ENCODE data around the gene ARHGAP4. TPM values are rescaled to one million over a fixed set of nuclear protein-coding genes. Genes with fewer than 3 reads are reported as not detected.

The ARHGAP4 gene
- total RNA-seq, 6 donors from 2014 or later = 33.4 to 353 (median 82.6) TPM

- 73% methylated on average over 6 of the region's 6 CpGs; no CpG with 5 or more reads in 1 of the 2 donors for WGBS, 2 donors
Measured at GRCh38 chrX:153944800-153945150, 18.7 kb upstream of the ARHGAP4 start.

GRCh38 chrX:153944140-153944799, 18.2 kb upstream of the ARHGAP4 start, which contains the start of gene RENBP:
TSS of gene RENBP (minus strand) at chrX:153944643. CDS start at chrX:153944610, 33 bp downstream.
- no peaks in the 10 kb centered on the region for H3K27me3 ChIP-seq
- H3K36me3 ChIP-seq = peaks cover 0 to 12% (median 4%) of the 10 kb centered on the region in 4 donors
- WGBS, 2 donors = 36% methylated on average over 29 of the region's 31 CpGs; no CpG with 5 or more reads in 1 of the 2 donors
- peak within 1 kb of the TSS; percentile 12 to 87 (median 61) for H3K27ac ChIP-seq
- peaks cover 6 to 71% (median 8%) of the 10 kb centered on the region in 4 donors for H3K4me1 ChIP-seq
- peak within 1 kb of the TSS; percentile 22 to 59 (median 49) for H3K4me3 ChIP-seq
- H3K9me3 ChIP-seq = no peaks in the 10 kb centered on the region
- DNase-seq (peak in 1 of 2 donors; percentile 79), ATAC-seq (ENCODE audit: low FRiP score in 2 of 2) (peak; percentile 39 to 73)
- TF ChIP-seq CTCF (IDR thresholded peaks at IDR 0.05) (no peak), EP300 (IDR thresholded peaks at IDR 0.05) (no peak), POLR2A (IDR thresholded peaks at IDR 0.05) (peak in 1 of 4 donors; percentile 50), POLR2AphosphoS5 (IDR thresholded peaks at IDR 0.05) (peak in 1 of 2 donors; percentile 34)

More at GRCh38 chrX:153944800-153945150, 18.7 kb upstream of the ARHGAP4 start:
- peaks cover 0 to 17% (median 6%) of the 10 kb centered on the region in 4 donors for H3K36me3 ChIP-seq
- H3K27ac ChIP-seq = peak overlapping the region; percentile 12 to 87 (median 61)
- DNase-seq (no peak), ATAC-seq (ENCODE audit: low FRiP score in 2 of 2) (peak; percentile 4 to 20)
- peak overlapping the region in 3 of 4 donors; percentile 47 to 59 (median 51) for H3K4me3 ChIP-seq
- H3K27me3 ChIP-seq = no peaks in the 10 kb centered on the region
- TF ChIP-seq EP300 (IDR thresholded peaks at IDR 0.05) (no peak), POLR2AphosphoS5 (IDR thresholded peaks at IDR 0.05) (no peak), CTCF (IDR thresholded peaks at IDR 0.05) (no peak), POLR2A (IDR thresholded peaks at IDR 0.05) (no peak)
- H3K4me1 ChIP-seq = peaks cover 9 to 70% (median 11%) of the 10 kb centered on the region in 4 donors
- no peaks in the 10 kb centered on the region for H3K9me3 ChIP-seq

GRCh38 chrX:153941336-153942252, 15.5 kb upstream of the ARHGAP4 start:
- no peaks in the 10 kb centered on the region for H3K9me3 ChIP-seq

GRCh38 chrX:153939573-153939972, 13.5 kb upstream of the ARHGAP4 start:
- no peaks in the 10 kb centered on the region for H3K27me3 ChIP-seq
- no peaks in the 10 kb centered on the region for H3K36me3 ChIP-seq
- H3K9me3 ChIP-seq = no peaks in the 10 kb centered on the region
- no peak for TF ChIP-seq POLR2A (IDR thresholded peaks at IDR 0.05)
- no peak for TF ChIP-seq POLR2AphosphoS5 (IDR thresholded peaks at IDR 0.05)
- no peak for TF ChIP-seq EP300 (IDR thresholded peaks at IDR 0.05)
- no peak for TF ChIP-seq CTCF (IDR thresholded peaks at IDR 0.05)
- H3K4me3 ChIP-seq = no peak overlapping the region
- no peak overlapping the region for H3K27ac ChIP-seq
- WGBS, 2 donors = 61% methylated on average over 7 of the region's 7 CpGs; no CpG with 5 or more reads in 1 of the 2 donors
- DNase-seq (no peak), ATAC-seq (ENCODE audit: low FRiP score in 2 of 2) (no peak)
- H3K4me1 ChIP-seq = peaks cover 0 to 51% (median 3%) of the 10 kb centered on the region in 4 donors

More at GRCh38 chrX:153941336-153942252, 15.5 kb upstream of the ARHGAP4 start:
- 35 to 78% methylated on average over 2 to 11 of the region's 23 CpGs for WGBS, 2 donors
- Histone ChIP-seq H3K36me3 (no peaks in the 10 kb centered on the region), H3K4me3 (peak overlapping the region in 2 of 4 donors; percentile 10 to 21), H3K27me3 (no peaks in the 10 kb centered on the region), H3K27ac (peak overlapping the region in 3 of 4 donors; percentile 35 to 72 (median 69)), H3K4me1 (peaks cover 0 to 47% (median 2%) of the 10 kb centered on the region in 4 donors)
- no peak for ATAC-seq (ENCODE audit: low FRiP score in 2 of 2)
- DNase-seq = no peak
- TF ChIP-seq POLR2A (IDR thresholded peaks at IDR 0.05) (no peak), EP300 (IDR thresholded peaks at IDR 0.05) (no peak), CTCF (IDR thresholded peaks at IDR 0.05) (no peak), POLR2AphosphoS5 (IDR thresholded peaks at IDR 0.05) (no peak)

All from upper lobe of left lung (tissue), 6 donors.